ENCODE measurements around the gene RUBCN.
"Not testable (repeated sequence)": the region's sequence is repeated elsewhere in the genome, so short reads cannot be mapped to it uniquely, and the experiment has no call there.

Gene RUBCN

DNA sequence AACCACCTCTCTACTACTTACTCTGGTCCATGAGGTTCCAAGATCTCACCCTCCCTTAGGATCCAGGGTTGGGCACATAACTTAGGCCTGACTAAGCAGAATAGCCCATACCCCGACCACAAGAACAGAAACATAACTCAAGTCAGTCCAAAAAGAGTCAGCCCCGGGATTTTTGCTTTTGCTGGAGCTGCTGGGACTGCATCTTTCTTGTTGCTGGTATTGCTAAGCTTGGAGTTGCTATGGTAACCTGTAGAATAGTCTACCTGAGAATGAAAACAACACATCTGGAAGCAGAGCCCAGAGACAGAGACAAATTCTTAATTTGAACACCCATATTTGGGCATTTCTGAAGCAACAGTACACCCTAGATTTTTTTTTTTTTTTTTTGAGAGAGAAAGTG lies 6.5 kb downstream of the RUBCN start:
- H3K9ac ChIP-seq (ENCODE audit: insufficient read length) = no peak overlapping the region
- DNase-seq (ENCODE audit: low read depth, low spot score) = no peak

DNA sequence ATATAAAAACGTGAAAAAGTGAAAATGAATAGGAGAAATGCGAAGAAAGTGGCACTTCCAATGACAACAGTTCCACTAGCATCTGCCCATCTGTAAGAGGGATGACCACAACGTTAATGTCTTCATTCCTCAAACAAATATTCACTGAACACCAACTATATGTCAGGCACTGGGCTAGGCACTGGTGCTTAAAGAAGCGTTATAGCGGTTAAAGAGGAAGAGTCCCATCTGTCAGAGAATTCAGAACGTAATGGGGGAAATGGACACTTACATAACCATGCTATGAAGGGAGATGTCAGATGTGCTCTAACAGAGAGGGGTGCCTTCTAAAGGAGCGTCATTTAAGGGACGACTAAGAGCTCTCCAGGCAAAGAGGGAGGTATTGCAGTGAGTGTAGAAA lies 8.2 kb downstream of the RUBCN start:
- TF ChIP-seq FOXP2 (optimal IDR thresholded peaks at IDR 0.05; ENCODE audit: control extremely low read depth, extremely low read length, insufficient read depth) (no peak), POLR2AphosphoS5 (IDR thresholded peaks at IDR 0.05; ENCODE audit: borderline replicate concordance, low read depth, low read length) (no peak)
- no peaks in the 10 kb centered on the region for H3K36me3 ChIP-seq (ENCODE audit: insufficient read depth, low read length)
- H3K4me3 ChIP-seq = 0 out of 2 replicates have a peak overlapping the region, but pooled peaks have one; percentile 7
- peak overlapping the region; percentile 71 for H3K27ac ChIP-seq
- no peak for DNase-seq (ENCODE audit: low read depth, low spot score)
- no peaks in the 10 kb centered on the region for H3K9me3 ChIP-seq (ENCODE audit: low read depth, low read length)
- H3K9ac ChIP-seq (ENCODE audit: insufficient read length) = peak overlapping the region; percentile 49

More for the DNA sequence above, 6.5 kb downstream of the RUBCN start:
- TF ChIP-seq POLR2AphosphoS5 (IDR thresholded peaks at IDR 0.05; ENCODE audit: borderline replicate concordance, low read depth, low read length) (no peak), EZH2 (IDR thresholded peaks at IDR 0.05) (no peak), FOXP2 (optimal IDR thresholded peaks at IDR 0.05; ENCODE audit: control extremely low read depth, extremely low read length, insufficient read depth) (no peak)
- no peaks in the 10 kb centered on the region for H3K36me3 ChIP-seq (ENCODE audit: insufficient read depth, low read length)
- 0 out of 2 replicates have a peak overlapping the region, but pooled peaks have one; percentile 3 for H3K4me3 ChIP-seq
- H3K9me3 ChIP-seq (ENCODE audit: low read depth, low read length) = no peaks in the 10 kb centered on the region
- H3K27ac ChIP-seq = peak overlapping the region; percentile 92

DNA sequence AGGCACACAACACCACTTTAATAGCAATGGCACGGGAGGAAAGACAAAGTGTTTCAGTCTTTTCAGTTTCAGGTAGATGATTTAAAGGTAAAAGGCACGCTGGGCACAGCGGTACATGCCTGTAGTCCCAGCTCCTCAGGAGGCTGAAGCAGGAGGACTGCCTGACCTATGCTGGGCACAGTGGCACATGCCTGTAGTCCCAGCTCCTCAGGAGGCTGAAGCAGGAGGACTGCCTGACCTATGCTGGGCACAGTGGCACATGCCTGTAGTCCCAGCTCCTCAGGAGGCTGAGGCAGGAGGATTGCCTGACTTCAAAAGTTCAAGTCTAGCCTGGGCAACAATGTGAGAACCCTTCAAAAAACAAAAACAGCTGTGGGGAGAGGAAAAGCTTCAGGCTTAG lies 8.8 kb downstream of the RUBCN start:
- not testable (repeated sequence) for H3K36me3 ChIP-seq (ENCODE audit: insufficient read depth, low read length); H3K9me3 ChIP-seq (ENCODE audit: low read depth, low read length); DNase-seq (ENCODE audit: low read depth, low spot score)
- peak overlapping the region; percentile 49 for H3K9ac ChIP-seq (ENCODE audit: insufficient read length)
- H3K27ac ChIP-seq = peak overlapping the region; percentile 71
- 0 out of 2 replicates have a peak overlapping the region, but pooled peaks have one; percentile 7 for H3K4me3 ChIP-seq

DNA sequence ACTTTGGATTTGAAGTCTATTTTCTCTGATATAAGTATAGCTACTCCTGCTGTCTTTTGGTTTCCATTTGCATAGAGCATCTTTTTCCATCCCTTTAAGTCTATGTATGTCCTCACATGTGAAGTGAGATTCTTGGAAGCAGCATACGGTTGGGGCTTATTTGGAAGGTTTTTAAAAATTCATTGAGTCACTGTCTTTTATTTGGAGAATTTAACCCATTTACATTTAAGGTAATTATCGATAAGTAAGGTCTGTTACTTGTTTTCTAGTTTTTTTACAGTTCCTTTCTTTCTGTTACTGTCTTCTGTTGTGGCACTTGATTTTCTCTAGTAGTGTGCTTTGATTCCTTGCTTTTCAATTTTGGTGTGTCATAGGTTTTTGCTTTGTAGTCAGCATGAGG lies 14.0 kb downstream of the RUBCN start:
- peaks cover 6% of the 10 kb centered on the region; the same call in 1 of the 2 replicates for H3K9me3 ChIP-seq (ENCODE audit: low read depth, low read length)
- peaks cover 14% of the 10 kb centered on the region for H3K36me3 ChIP-seq (ENCODE audit: insufficient read depth, low read length)
- TF ChIP-seq POLR2AphosphoS5 (IDR thresholded peaks at IDR 0.05; ENCODE audit: borderline replicate concordance, low read depth, low read length) (no peak), FOXP2 (optimal IDR thresholded peaks at IDR 0.05; ENCODE audit: control extremely low read depth, extremely low read length, insufficient read depth) (no peak), EZH2 (IDR thresholded peaks at IDR 0.05) (no peak)
- DNase-seq (ENCODE audit: low read depth, low spot score) = no peak
- H3K4me3 ChIP-seq = no peak overlapping the region
- H3K9ac ChIP-seq (ENCODE audit: insufficient read length) = no peak overlapping the region
- no peak overlapping the region for H3K27ac ChIP-seq

DNA sequence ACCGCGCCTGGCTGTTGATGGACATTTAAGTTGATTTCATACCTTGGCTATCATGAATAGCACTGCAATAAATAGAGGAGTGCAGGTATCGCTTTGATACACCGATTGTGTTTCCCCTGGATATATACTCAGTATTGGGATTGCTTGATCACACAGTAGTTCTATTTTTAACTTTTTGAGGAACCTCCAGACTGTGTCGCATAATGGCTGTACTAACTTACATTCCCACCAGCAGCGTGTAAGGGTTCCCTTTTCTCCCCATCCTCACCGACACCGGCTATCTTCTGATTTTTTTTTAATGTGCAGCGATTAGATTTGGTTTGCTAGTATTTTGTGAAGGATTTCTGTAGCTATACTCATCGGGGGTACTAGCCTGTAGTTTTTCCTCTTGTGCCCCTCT lies 16.0 kb downstream of the RUBCN start:
- DNase-seq (ENCODE audit: low read depth, low spot score) = no peak
- Histone ChIP-seq H3K36me3 (ENCODE audit: insufficient read depth, low read length) (peaks cover 18% of the 10 kb centered on the region), H3K4me3 (no peak overlapping the region), H3K9me3 (ENCODE audit: low read depth, low read length) (peaks cover 6% of the 10 kb centered on the region; the same call in 1 of the 2 replicates), H3K9ac (ENCODE audit: insufficient read length) (no peak overlapping the region), H3K27ac (no peak overlapping the region)
- TF ChIP-seq FOXP2 (optimal IDR thresholded peaks at IDR 0.05; ENCODE audit: control extremely low read depth, extremely low read length, insufficient read depth) (no peak), POLR2AphosphoS5 (IDR thresholded peaks at IDR 0.05; ENCODE audit: borderline replicate concordance, low read depth, low read length) (no peak), EZH2 (IDR thresholded peaks at IDR 0.05) (no peak)

DNA sequence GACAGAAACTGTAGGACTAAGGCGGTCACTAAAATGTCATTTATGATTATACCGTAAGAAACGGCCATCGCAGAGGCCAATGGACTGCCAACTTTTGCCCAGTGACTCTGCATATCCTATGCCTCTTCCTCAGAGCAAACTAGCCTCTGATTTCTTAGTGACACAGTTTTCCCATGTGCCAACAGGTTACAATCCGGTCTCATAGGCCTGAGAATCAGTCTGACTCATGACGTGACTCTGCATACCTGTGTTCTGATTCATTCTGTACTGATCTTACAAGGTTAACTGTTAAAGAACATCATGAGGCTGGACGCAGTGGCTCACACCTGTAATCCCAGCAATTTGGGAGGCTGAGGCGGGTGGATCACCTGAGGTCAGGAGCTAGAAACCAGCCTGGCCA lies 17.8 kb downstream of the RUBCN start:
- H3K4me3 ChIP-seq = no peak overlapping the region
- peaks cover 6% of the 10 kb centered on the region; the same call in 1 of the 2 replicates for H3K9me3 ChIP-seq (ENCODE audit: low read depth, low read length)
- no peak overlapping the region for H3K9ac ChIP-seq (ENCODE audit: insufficient read length)
- no peak for TF ChIP-seq FOXP2 (optimal IDR thresholded peaks at IDR 0.05; ENCODE audit: control extremely low read depth, extremely low read length, insufficient read depth)
- TF ChIP-seq POLR2AphosphoS5 (IDR thresholded peaks at IDR 0.05; ENCODE audit: borderline replicate concordance, low read depth, low read length) = no peak
- no peak for TF ChIP-seq EZH2 (IDR thresholded peaks at IDR 0.05)
- H3K27ac ChIP-seq = no peak overlapping the region
- DNase-seq (ENCODE audit: low read depth, low spot score) = no peak
- peaks cover 21% of the 10 kb centered on the region for H3K36me3 ChIP-seq (ENCODE audit: insufficient read depth, low read length)

DNA sequence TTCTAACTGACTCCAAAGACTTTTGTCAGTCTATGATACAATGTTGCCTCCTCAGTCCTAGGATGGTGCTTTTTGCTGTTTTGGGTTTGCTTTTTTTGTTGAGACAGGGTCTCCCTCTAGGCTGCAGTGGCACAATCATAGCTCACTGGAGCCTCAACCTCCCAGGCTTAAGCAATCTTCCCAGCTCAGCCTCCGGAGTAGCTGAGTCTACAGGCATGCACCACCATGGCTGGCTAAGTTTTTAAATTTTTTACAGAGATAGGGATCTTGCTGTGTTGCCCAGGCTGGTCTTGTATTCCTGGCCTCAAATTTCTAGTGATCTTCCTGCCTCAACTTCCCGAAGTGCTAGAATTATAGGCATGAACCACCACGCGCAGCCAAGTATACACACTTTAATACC lies 22.5 kb downstream of the RUBCN start:
- no peak overlapping the region for H3K4me3 ChIP-seq
- peaks cover 15% of the 10 kb centered on the region for H3K36me3 ChIP-seq (ENCODE audit: insufficient read depth, low read length)
- no peaks in the 10 kb centered on the region; the same call in 1 of the 2 replicates for H3K9me3 ChIP-seq (ENCODE audit: low read depth, low read length)
- TF ChIP-seq POLR2AphosphoS5 (IDR thresholded peaks at IDR 0.05; ENCODE audit: borderline replicate concordance, low read depth, low read length) = no peak
- no peak for TF ChIP-seq EZH2 (IDR thresholded peaks at IDR 0.05)
- no peak for TF ChIP-seq FOXP2 (optimal IDR thresholded peaks at IDR 0.05; ENCODE audit: control extremely low read depth, extremely low read length, insufficient read depth)
- H3K9ac ChIP-seq (ENCODE audit: insufficient read length) = no peak overlapping the region
- DNase-seq (ENCODE audit: low read depth, low spot score) = no peak
- 0 out of 2 replicates have a peak overlapping the region, but pooled peaks have one; percentile 33 for H3K27ac ChIP-seq

DNA sequence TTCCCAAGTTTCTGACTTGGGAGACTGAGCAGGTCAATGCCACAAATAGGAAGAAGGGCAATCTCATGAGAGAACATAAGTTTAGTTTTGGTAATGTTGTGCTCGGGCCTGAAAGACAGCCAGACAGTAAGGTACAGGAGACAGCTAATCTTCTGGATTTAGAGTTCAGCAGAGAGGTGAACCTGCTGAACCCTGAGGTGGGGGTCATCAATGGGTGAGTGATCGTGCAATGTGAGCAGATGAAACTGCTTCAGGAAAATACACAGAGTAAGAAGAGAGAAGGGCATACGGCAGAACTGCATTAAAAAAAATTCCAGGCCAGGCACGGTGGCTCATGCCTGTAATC lies 23.3 kb downstream of the RUBCN start:
- peak overlapping the region; percentile 95 for H3K27ac ChIP-seq
- no peak for TF ChIP-seq FOXP2 (optimal IDR thresholded peaks at IDR 0.05; ENCODE audit: control extremely low read depth, extremely low read length, insufficient read depth)
- TF ChIP-seq EZH2 (IDR thresholded peaks at IDR 0.05) = no peak
- TF ChIP-seq POLR2AphosphoS5 (IDR thresholded peaks at IDR 0.05; ENCODE audit: borderline replicate concordance, low read depth, low read length) = no peak
- peak overlapping the region; percentile 34 for H3K9ac ChIP-seq (ENCODE audit: insufficient read length)
- H3K4me3 ChIP-seq = no peak overlapping the region
- H3K36me3 ChIP-seq (ENCODE audit: insufficient read depth, low read length) = peaks cover 15% of the 10 kb centered on the region
- DNase-seq (ENCODE audit: low read depth, low spot score) = no peak
- no peaks in the 10 kb centered on the region; the same call in 1 of the 2 replicates for H3K9me3 ChIP-seq (ENCODE audit: low read depth, low read length)
